ENCODE results near the gene RPP14. TPM values are rescaled to one million over a fixed set of nuclear protein-coding genes. Genes with fewer than 3 reads are reported as not detected.
"Not testable (repeated sequence)": the region's sequence is repeated elsewhere in the genome, so short reads cannot be mapped to it uniquely, and the experiment has no call there.

Gene RPP14
- total RNA-seq, 1 donor from 2014 or later, result 22.5 TPM

DNA sequence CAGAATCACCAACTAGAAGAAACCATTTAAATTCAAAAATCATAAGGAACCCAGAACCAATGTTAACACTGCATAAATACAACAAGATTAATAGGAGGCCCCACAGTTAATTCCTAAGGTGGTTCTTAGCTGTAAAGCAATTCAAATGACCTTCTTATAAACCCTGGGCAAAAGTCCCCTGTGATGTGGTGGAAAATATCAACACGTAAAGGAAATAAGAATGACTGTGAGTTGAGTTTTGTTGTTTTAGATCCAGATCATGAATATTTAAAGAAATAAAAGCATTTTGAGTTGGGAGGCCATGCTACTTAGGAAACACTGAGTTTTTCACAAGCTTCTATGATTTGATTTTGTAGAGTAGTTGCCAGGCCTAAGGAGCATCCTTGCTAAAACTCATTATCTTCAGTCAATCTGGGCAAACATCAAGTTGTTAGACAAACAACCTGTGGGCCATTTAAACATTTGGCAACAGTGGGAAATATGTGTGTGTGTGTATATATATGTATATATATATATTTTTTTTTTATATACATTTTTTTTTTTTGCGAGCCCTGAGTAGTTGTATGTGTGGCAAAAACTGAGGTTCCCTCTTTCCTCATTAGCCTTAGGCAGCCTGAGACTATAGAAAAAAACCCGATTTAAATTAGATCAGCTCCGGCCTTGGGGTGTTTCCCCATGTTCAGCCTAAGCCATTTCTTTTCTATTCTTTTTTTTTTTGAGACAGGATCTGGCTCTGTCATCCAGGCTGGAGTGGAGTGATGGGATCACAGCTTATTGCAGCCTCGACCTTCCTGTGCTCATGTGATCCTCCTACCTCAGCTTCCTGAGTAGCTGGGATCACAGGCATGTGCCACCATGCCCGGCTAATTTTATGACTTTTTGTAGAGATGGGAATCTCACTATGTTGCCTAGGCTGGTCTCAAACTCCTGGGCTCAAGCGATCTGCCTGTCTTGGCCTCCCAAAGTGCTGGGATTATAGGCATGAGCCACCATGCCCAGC lies 18.6 kb downstream of the RPP14 start:
- ATAC-seq (ENCODE audit: poor library complexity) (no peak), DNase-seq (no peak)
- intact Hi-C loops (cut with DNase I), result no loop called here

DNA sequence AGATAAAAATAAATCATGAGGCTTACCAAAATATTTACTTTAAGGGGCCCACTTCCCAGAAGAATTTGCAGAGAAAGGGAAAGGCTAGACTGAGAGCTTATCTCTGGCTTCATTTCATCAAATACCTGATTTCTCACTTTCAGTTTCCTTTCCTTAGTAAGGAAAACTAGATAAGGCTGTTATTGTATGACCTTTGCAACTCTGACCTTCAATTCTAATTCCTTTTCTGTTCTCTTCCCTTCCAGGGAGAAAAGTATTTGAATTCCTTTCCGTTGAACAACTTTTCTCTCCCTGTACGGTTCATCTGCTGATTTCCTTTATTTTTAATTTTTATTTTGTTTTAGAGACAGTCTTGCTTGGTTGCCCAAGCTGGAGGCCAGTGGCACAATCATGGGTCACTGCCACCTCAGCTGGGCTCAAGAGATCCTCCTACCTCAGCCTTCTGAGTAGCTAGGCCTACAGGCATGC lies 19.5 kb downstream of the RPP14 start:
- intact Hi-C loops (cut with DNase I), result no loop called here
- ATAC-seq (ENCODE audit: poor library complexity), result no peak

DNA sequence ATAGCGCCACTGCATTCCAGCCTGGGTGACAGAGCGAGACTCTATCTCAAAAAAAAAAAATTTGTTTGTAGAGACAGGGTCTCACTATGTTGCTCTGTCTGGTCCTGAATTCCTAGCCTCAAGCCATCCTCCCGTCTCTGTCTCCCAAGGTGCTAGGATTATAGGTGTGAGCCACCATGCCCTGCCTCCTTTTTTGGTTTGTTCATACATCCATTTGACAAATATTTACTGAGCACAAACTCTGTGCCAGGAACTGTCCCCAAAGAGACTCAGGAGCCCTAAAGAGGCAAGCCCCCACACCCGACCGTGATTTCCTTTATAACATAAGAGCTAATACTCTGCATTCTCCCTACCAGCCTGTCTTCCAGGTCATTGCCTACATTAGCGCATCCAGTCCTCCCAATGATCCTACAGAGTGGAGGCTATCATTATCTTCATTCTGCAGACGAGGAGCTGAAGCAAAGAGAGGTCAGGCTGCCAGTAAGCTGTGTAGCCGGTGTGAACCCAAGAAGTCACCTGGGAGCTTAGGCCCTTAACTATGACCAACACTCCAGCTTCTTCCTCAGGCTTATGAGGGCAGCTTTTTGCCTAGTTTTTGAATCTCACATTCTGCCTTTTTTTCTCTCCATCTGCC lies 20.3 kb downstream of the RPP14 start:
- intact Hi-C loops (cut with DNase I), result no loop called here
- ATAC-seq (ENCODE audit: poor library complexity), result no peak
- DNase-seq, result no peak

More for the DNA sequence above, 19.5 kb downstream of the RPP14 start:
- DNase-seq, result no peak

DNA sequence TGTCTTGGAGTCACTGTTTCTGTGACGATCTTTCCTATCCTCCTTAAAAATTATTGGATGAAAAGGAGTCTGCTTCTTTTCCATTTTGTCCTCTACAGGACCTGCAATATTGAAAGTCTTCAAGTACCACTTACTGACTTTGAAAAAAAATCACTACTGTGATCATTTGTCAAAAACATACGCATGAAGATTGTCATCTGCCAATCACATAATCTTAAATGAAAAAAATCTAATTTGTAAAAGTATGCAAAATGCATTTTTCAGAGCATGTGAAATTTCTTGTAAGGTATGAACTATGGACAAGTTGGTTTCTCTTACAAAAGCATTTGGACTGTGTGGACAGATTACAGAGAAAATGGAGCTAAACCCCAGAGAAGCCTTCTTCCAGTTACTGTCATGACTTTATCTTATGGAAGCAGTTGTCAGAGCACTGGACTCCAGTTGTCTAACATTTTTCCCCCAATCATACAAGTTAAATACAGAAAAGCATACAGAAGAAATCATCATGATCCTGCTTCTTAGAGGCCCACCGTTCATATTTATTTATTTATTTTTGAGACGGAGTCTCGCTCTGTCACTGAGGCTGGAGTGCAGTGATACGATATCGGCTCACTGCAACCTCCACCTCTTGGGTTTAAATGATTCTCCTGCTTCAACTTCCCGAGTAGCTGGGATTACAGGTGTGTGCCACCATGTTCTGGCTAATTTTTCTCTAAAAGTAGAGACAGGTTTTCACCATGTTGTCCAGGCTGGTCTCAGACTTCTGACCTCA lies 23.3 kb downstream of the RPP14 start:
- intact Hi-C loops (cut with DNase I), result no loop called here
- ATAC-seq (ENCODE audit: poor library complexity), result no peak
- DNase-seq, result no peak

DNA sequence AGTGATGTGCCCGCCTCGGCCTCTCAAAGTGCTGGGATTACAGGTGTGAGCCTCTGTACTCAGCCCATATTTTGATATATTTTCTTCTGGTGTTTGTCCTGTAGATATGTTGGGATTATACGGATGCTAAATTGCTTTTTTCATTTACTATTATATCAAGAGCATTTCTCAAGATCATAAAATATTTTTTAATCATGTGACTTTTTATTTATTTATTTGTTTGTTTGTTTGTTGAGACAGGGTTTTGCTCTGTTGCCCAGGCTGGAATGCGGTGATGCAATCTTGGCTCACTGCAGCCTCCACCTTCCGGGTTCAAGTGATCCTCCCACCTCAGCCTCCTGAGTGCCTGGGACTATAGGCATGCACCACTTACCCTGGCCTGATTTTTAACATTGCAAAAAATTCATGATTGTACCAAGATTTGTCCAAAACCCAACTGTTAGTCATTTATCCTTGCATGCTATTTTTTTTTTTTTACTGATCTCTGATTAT lies 23.9 kb downstream of the RPP14 start:
- intact Hi-C loops (cut with DNase I), result loop anchor here (5.0 kb wide), 2 partner anchors 87 to 167 kb away; no protein-coding TSS in a partner anchor

DNA sequence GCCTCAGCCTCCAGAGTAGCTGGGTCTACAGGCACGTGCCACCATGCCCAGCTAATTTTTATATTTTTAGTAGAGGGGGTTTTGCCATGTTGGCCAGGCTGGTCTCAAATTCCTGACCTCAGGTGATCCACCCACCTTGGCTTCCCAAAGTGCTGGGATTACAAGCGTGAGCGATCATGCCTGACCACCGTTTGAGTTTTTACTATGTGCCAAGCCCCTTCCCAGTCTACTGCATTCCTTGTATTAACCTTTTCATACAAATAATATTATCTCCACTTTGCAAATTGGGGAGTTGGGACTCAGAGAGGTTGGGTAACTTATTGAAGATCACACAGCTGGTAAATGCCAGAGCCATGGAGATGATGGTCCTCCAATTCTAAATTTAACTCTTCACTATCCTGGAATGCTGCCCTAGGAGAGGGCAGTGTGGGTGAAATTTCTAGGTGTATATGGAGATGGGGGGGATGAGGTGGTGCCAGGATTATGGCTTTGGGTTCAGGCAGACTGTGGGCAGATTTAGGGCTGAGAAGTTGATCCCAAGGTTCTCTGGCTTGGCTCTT lies 25.6 kb downstream of the RPP14 start:
- intact Hi-C loops (cut with DNase I), result loop anchor here (5.0 kb wide), 2 partner anchors 86 to 166 kb away; no protein-coding TSS in a partner anchor
- ATAC-seq (ENCODE audit: poor library complexity), result no peak
- DNase-seq, result no peak

More for the DNA sequence above, 23.9 kb downstream of the RPP14 start:
- ATAC-seq (ENCODE audit: poor library complexity), result no peak
- no peak for DNase-seq

DNA sequence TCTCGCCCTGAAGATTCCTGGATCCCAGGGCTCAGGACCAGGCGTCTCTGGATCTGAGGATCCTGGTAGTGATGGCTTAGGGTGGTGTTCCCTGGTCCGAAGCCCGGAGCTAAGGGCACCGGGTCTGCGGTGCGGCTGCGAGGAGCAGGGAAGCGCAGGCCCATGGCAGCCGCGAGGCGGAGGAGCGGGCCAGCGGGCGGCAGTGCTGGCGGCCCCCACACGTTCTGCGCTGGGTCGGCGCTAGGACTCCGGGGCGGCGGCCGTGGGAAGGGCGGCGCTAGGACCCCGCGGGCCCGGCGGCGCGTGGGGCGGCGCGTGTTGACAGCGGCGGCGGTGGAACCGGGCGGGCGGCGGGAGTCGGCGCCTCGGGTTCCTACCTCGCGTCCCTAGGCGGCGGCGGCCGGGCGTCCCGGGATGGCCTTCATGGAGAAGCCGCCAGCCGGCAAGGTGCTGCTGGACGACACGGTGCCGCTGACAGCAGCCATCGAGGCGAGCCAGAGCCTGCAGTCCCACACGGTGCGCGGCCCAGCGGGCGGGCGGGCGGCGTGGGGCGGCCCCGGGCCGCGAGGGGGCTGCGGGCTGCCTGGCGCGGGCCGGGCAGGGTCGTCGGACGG lies 26.6 kb downstream of the RPP14 start, which contains the start of gene PXK:
Gene PXK, plus strand, starts transcription at position 318 of the 614 bp plus-strand sequence. Its CDS starts 97 bp downstream, at position 415.
- peak; percentile 91 for DNase-seq
- intact Hi-C loops (cut with DNase I), result loop anchor here (5.0 kb wide), 2 partner anchors 85 to 165 kb away; no protein-coding TSS in a partner anchor
- peak; percentile 98 for ATAC-seq (ENCODE audit: poor library complexity)

DNA sequence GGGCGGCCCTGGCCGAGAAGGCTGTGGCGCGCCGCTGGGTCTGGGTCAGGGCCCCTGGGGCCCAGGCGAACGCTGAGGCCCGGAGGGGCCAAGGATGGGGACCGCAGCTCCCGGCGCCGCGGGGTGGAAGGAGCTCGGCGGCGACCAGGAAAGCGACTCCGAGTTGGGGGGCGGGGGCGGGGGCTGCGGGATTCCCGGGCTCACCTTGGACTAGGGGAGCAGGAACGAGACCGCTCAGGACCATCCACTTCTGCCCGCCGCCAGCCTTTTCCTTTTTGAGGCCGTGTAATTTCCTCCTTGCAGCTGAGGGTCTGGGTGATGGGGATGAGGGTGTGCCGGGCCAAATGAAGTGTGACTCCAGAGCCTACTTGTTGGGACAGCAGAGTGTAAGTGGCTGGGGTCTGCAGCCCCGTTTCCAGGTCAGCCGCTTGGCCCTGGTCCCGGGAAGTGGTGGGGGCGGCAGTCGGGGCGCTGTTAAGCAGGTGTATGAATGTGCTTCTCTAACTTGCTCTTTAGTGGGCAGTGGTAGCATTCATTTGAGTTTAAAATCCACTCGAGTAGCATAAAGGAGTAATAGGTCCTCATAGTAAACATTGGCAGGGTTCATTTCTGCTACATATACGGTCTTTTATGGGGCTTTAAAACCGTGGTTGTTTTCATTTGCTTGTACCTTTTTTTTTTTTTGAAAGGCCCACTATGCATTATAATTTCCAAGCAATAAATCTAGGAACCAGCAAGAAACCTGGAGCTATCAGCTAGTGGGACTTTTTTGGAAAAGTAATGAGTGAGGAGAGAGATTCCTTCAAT lies 27.4 kb downstream of the RPP14 start:
- peak; percentile 20 for ATAC-seq (ENCODE audit: poor library complexity)
- intact Hi-C loops (cut with DNase I), result loop anchor here (5.0 kb wide), 2 partner anchors 84 to 164 kb away; no protein-coding TSS in a partner anchor
- peak; percentile 46 for DNase-seq

DNA sequence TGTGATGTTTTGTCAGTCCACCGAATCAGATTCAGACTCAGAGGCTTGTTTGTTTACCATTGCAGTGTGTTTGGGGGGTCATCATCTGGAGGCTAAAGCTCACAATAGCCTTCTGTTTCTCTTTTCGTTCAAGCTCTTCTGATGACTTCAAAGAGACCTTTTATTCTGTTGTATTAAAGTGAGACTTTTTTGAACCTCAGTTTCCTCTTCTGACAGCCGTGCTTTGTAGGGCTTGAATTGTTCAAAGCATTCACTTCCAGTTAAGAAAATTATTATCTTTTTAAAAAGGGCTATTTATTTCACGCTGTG lies 27.9 kb downstream of the RPP14 start:
- ATAC-seq (ENCODE audit: poor library complexity), result no peak
- DNase-seq, result no peak
- intact Hi-C loops (cut with DNase I), result loop anchor here (5.0 kb wide), 2 partner anchors 83 to 163 kb away; no protein-coding TSS in a partner anchor

DNA sequence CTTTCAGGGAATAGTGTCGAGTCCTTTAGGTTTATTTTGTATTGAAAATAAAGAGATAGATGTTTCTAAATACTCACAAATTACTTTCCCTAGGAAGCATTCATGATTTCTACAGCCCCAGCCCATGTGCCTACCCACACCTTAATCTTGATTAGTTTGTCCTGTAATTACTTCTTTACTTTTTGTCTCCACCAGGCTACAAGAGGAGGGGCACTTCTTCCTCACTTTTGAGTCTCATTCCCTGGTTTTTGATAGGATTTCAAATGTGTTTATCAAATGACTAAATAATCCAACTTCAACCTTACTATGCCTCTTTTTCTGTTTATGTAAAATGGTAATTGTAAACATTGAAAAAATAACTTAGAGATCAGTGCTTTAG lies 28.4 kb downstream of the RPP14 start:
- ATAC-seq (ENCODE audit: poor library complexity) (no peak), DNase-seq (no peak)
- intact Hi-C loops (cut with DNase I), result loop anchor here (5.0 kb wide), 2 partner anchors 83 to 163 kb away; no protein-coding TSS in a partner anchor

DNA sequence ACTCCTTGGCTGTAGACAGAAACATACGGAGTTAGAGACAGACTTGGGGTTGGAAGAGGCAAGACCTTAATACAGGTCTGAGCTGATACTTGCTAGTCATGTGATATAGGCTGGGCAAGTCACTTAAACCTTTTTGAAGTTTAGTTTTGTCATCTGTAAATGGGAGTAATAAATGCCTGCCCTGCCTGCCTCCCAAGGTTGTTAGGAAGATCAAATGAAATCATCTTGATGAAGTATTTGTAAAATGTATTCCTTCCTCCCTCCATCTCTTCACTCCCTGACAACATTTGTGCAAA lies 29.6 kb downstream of the RPP14 start:
- intact Hi-C loops (cut with DNase I), result no loop called here
- DNase-seq, result no peak
- no peak for ATAC-seq (ENCODE audit: poor library complexity)

DNA sequence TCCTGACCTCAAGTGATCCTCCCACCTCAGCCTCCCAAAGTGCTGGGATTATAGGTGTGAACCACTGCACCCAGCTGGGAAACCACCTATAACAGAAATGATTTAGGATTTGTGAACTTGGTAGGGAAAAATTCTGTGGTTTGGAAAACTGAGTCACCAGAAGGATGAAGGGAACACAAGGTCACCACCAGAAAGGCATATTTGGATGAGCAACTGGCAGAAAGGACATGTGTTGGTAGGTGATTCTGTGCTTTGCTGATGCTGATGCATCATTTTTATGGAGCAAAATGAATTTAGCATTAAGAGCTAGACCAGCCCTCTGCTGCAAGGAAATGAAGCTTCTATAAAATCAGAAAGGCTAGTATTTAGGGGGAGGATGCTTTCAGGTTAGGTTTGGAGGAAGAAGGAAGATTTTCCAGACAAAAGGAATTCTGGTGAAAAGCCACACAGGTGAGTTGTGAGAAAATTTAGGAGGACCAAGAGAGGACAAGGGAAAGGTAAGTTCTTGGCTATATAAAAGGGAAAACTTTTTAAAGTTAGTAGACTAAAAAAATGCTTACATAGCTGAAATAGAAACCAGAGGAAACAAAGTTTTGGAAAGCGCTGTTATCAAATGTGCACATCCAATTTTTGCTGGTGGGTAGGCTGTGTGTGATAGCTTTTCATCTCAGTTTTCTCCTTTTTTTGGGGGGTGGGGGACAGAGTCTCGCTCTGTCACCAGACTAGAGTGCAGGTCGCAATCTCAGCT lies 30.3 kb downstream of the RPP14 start:
- DNase-seq, result no peak
- intact Hi-C loops (cut with DNase I), result no loop called here
- ATAC-seq (ENCODE audit: poor library complexity), result no peak

DNA sequence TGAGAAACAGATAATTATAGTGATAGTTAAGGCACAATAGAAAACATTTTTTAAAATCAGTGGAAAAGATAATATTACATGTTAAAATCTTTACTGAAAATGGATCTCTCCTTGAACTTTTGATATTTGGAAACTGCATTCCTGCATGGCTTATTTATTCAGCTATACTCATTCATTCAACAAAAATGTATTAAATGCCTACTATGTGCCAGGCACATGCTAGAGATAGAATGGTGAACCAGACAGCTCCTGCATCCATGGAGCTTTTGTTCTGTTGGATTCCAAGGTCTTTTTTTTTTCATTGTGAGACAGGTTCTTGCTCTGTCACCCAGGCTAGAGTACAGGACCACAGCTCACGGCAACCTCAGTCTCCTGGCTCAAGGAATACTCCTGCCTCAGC lies 31.1 kb downstream of the RPP14 start:
- intact Hi-C loops (cut with DNase I), result no loop called here
- DNase-seq (no peak), ATAC-seq (ENCODE audit: poor library complexity) (no peak)

DNA sequence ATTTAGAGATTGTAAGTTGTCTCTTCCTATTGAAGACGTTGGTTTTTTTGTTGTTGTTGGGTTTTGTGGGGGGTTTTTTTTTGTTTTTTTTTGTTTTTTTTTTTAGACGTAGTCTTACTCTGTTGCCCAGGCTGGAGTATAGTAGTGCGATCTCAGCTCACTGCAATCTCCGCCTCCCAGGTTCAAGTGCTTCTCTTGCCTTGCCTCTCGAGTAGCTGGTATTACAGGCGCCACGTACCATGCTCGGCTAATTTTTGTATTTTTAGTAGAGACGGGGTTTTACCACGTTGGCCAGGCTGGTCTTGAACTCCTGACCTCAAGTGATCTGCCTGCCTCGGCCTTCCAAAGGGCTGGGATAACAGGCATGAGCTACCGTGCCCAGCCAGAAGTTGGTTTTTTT lies 33.1 kb downstream of the RPP14 start:
- ATAC-seq (ENCODE audit: poor library complexity); DNase-seq; intact Hi-C loops (cut with DNase I): not testable (repeated sequence)

DNA sequence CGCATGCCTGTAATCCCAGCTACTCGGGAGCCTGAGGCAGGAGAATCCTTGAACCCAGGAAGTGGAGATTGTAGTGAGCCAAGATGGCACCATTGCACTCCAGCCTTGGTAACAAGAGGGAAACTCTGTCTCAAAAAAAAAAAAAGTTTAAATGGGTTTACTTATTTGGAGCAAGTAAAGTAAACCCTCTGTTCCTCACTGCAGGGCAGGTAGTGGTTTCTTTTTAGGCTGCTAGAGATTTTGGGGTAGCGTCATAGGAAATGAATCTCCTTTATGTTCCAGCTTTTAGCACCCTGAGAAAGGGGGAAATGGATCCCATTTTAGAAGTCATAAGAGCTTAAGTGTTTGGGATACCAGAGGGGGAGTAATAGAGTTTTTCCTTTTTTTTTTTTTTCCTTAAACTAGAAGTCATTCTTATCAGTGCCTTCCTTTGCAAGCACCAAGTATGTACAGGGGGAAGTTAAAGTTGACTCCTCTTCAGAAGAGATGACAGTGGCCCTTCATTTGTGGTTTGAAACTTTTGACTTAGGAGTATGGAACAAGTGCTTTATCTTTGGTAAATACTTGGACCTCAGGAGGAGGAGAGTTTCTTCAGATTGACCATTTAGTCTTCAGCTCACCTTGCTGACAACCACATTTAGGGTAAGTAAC lies 34.7 kb downstream of the RPP14 start:
- ATAC-seq (ENCODE audit: poor library complexity) (no peak), DNase-seq (no peak)
- intact Hi-C loops (cut with DNase I), result no loop called here

DNA sequence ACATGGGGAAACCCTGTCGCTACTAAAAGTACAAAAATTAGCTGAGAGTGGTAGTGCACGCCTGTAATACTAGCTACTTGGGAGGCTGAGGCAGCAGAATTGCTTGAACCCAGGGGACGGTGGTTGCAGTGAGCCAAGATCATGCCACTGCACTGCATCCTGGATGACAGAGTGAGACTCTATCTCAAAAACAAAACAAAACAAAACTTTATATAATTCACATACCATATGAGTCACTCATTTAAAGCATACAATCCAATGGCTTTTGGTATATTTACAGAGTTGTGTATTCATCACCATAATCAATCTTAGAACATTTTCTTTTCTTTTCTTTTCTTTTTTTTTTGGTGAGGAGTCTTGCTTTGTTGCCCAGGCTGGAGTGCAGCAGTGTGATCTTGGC lies 35.3 kb downstream of the RPP14 start:
- intact Hi-C loops (cut with DNase I), result no loop called here
- no peak for DNase-seq
- no peak for ATAC-seq (ENCODE audit: poor library complexity)
